LHCN-M2 (cell line): ENCODE results near the gene PIPOX. TPM values are rescaled to one million over a fixed set of nuclear protein-coding genes. Genes with fewer than 3 reads are reported as not detected.
"Not testable (repeated sequence)": the region's sequence is repeated elsewhere in the genome, so short reads cannot be mapped to it uniquely, and the experiment has no call there.

Source experiments
- DNase-seq: peaks from one replicate; pipeline ENCODE4 v3.0.0-alpha.2; 2012; ENCODE audit warnings: low read depth
- total RNA-seq: library from RNA; depleted of rRNA; stranded (reverse); fragments of >200 nt; gene quantifications from 2 replicates; pipeline ENCODE4 v1.2.3, GENCODE V29; 2014

The PIPOX gene
- total RNA-seq, 1 experiment from 2014 or later = 1.7 TPM

GRCh38 chr17:29076087-29076486 is 33.1 kb downstream of the PIPOX start:
- no peak for DNase-seq

GRCh38 chr17:29076722-29077121 is 33.8 kb downstream of the PIPOX start:
- DNase-seq = no peak

- no peak for DNase-seq
Observed at GRCh38 chr17:29077320-29077719, 34.4 kb downstream of the PIPOX start.

GRCh38 chr17:29078183-29079045 is 35.5 kb downstream of the PIPOX start:
- DNase-seq = peak; percentile 44

GRCh38 chr17:29079433-29079832 is 36.5 kb downstream of the PIPOX start:
- no peak for DNase-seq

GRCh38 chr17:29079887-29080286 is 36.9 kb downstream of the PIPOX start:
- DNase-seq = no peak

- DNase-seq = no peak
Observed at GRCh38 chr17:29080323-29080722, 37.4 kb downstream of the PIPOX start.

- DNase-seq = no peak
Observed at GRCh38 chr17:29080965-29081364, 38.0 kb downstream of the PIPOX start.

GRCh38 chr17:29084541-29085146 is 41.7 kb downstream of the PIPOX start:
- DNase-seq = no peak

GRCh38 chr17:29085223-29085622 is 42.3 kb downstream of the PIPOX start:
- no peak for DNase-seq

- DNase-seq = no peak
Observed at GRCh38 chr17:29086628-29087332, 43.8 kb downstream of the PIPOX start.

- DNase-seq = not testable (repeated sequence)
Observed at GRCh38 chr17:29088782-29089181, 45.8 kb downstream of the PIPOX start.

- DNase-seq = no peak
Observed at GRCh38 chr17:29089601-29090044, 46.7 kb downstream of the PIPOX start.

GRCh38 chr17:29090108-29090507 is 47.2 kb downstream of the PIPOX start:
- no peak for DNase-seq

GRCh38 chr17:29090750-29091605 is 48.0 kb downstream of the PIPOX start:
- no peak for DNase-seq

- no peak for DNase-seq
Observed at GRCh38 chr17:29091606-29092289, 48.8 kb downstream of the PIPOX start.

GRCh38 chr17:29093090-29093871 is 50.3 kb downstream of the PIPOX start:
- DNase-seq = no peak

- DNase-seq = no peak
Observed at GRCh38 chr17:29094101-29094708, 51.3 kb downstream of the PIPOX start.

- DNase-seq = no peak
Observed at GRCh38 chr17:29095439-29095838, 52.5 kb downstream of the PIPOX start.

- DNase-seq = no peak
Observed at GRCh38 chr17:29096094-29096493, 53.2 kb downstream of the PIPOX start.
